HL-60 (cell line): Measurements from ENCODE around the gene CLEC2L.
A peak's percentile ranks its signal among the peaks of the same experiment; 100 is the strongest.

ENCODE experiments used
- DNase-seq, 2 experiments: peaks; one replicate each; pipeline ENCODE4 v3.0.0-alpha.2; 2010 to 2020; ENCODE audit warnings: low read depth in 1 of 2, low spot score in 1 of 2
- H3K27ac ChIP-seq: fragments of 250-450 bp; sonication (Bioruptor Pico); replicated peaks from 2 replicates; pipeline ENCODE4 v1.5.1; 2020; ENCODE audit warnings: mild to moderate bottlenecking, moderate library complexity
- H3K27me3 ChIP-seq: fragments of 250-450 bp; sonication (Bioruptor Pico); 2 replicates; pipeline ENCODE4 v1.5.1; 2021; ENCODE audit warnings: mild to moderate bottlenecking, moderate library complexity; ENCODE audit not compliant: insufficient read depth, poor library complexity, severe bottlenecking
- H3K4me3 ChIP-seq: replicated peaks from 2 replicates; pipeline ENCODE4 v1.5.1; 2011; ENCODE audit warnings: mild to moderate bottlenecking, control low read depth, low read length; ENCODE audit not compliant: insufficient read depth
- GABPA ChIP-seq: IDR thresholded peaks from 2 replicates; pipeline ENCODE4 v1.6.1; 2012; ENCODE audit warnings: low read depth
- POLR2AphosphoS5 ChIP-seq: IDR thresholded peaks from 2 replicates; pipeline ENCODE4 v1.6.1; 2012; ENCODE audit warnings: low read depth
- REST ChIP-seq: IDR thresholded peaks from 2 replicates; pipeline ENCODE4 v1.6.1; 2012; ENCODE audit warnings: low read depth; ENCODE audit not compliant: insufficient replicate concordance
- SPI1 ChIP-seq: IDR thresholded peaks from 2 replicates; pipeline ENCODE4 v1.6.1; 2012; ENCODE audit warnings: low read depth, mild to moderate bottlenecking, borderline replicate concordance
- TF ChIP-seq, protein P1 (sequence below): IDR thresholded peaks from one replicate; pipeline ENCODE4 v1.5.1; 2011; ENCODE audit warnings: low read length, control low read depth, inconsistent platforms; ENCODE audit not compliant: insufficient read depth

Gene CLEC2L

GRCh38 chr7:139481364-139481763 is 42.1 kb upstream of the CLEC2L start:
- H3K27me3 ChIP-seq = peaks cover 24% of the 10 kb centered on the region
- no peak for DNase-seq
- no peak for TF ChIP-seq GABPA
- TF ChIP-seq, protein P1, sequence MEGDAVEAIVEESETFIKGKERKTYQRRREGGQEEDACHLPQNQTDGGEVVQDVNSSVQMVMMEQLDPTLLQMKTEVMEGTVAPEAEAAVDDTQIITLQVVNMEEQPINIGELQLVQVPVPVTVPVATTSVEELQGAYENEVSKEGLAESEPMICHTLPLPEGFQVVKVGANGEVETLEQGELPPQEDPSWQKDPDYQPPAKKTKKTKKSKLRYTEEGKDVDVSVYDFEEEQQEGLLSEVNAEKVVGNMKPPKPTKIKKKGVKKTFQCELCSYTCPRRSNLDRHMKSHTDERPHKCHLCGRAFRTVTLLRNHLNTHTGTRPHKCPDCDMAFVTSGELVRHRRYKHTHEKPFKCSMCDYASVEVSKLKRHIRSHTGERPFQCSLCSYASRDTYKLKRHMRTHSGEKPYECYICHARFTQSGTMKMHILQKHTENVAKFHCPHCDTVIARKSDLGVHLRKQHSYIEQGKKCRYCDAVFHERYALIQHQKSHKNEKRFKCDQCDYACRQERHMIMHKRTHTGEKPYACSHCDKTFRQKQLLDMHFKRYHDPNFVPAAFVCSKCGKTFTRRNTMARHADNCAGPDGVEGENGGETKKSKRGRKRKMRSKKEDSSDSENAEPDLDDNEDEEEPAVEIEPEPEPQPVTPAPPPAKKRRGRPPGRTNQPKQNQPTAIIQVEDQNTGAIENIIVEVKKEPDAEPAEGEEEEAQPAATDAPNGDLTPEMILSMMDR = no peak
- no peak for TF ChIP-seq POLR2AphosphoS5
- TF ChIP-seq SPI1 = no peak
- no peak for TF ChIP-seq REST
- no peak overlapping the region for H3K27ac ChIP-seq
- H3K4me3 ChIP-seq = no peak overlapping the region

GRCh38 chr7:139482122-139482521 is 41.4 kb upstream of the CLEC2L start:
- no peak for TF ChIP-seq POLR2AphosphoS5
- TF ChIP-seq REST = no peak
- TF ChIP-seq, protein P1 = no peak
- no peak for TF ChIP-seq GABPA
- no peak for TF ChIP-seq SPI1
- Histone ChIP-seq H3K27me3 (peaks cover 24% of the 10 kb centered on the region), H3K4me3 (no peak overlapping the region), H3K27ac (no peak overlapping the region)
- no peak for DNase-seq

DNA sequence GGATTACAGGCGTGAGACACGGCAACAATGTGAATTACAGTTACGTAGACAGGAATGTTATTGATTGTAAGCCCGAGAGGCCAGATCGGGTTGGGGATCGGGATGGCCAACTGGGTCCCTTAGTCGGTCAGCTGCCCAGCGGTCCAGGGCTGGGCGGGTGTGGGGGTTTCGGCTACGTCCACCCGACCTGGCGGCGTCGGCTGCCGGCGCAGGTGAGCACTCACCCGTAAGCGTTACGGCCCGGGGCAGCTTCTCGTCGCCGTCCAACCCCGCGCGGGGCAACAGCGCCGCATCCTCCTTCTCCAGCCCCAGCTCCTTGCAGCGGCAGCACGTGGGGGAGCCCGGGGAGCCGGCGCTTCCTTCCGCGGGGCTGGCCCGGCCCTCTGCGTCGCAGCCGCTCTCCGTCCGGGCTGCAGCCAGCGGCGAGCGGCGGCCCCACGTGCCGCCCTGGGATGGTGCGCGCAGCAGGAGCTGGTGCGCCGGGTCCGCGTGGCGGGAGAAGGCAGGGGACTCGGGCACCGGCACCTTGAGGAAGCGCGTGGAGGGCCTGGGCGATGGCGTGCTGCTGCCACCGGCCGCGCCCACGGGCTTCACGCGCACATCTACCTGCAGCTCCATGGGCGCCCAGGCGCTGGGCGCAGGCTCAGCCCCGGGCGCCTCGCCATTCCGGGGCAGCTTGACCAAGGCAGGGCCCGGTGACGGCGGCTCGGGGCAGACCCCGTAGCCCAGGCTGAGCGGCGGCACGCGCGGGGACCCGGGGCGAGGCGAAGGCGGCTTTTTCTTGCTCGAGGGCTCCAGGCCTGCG is 40.6 kb upstream of the CLEC2L start:
- Histone ChIP-seq H3K4me3 (no peak overlapping the region; the same call in 1 of the 2 replicates), H3K27ac (no peak overlapping the region)

More for the DNA sequence above, 40.6 kb upstream of the CLEC2L start:
- peak; percentile 6 to 22 for DNase-seq
- TF ChIP-seq REST = no peak
- TF ChIP-seq GABPA = no peak
- no peak for TF ChIP-seq POLR2AphosphoS5
- TF ChIP-seq SPI1 = no peak
- TF ChIP-seq, protein P1 = no peak
- peaks cover 24% of the 10 kb centered on the region for H3K27me3 ChIP-seq
